ENCODE results near the gene NCOA5.
A peak's percentile ranks its signal among the peaks of the same experiment; 100 is the strongest.

Gene NCOA5

DNA sequence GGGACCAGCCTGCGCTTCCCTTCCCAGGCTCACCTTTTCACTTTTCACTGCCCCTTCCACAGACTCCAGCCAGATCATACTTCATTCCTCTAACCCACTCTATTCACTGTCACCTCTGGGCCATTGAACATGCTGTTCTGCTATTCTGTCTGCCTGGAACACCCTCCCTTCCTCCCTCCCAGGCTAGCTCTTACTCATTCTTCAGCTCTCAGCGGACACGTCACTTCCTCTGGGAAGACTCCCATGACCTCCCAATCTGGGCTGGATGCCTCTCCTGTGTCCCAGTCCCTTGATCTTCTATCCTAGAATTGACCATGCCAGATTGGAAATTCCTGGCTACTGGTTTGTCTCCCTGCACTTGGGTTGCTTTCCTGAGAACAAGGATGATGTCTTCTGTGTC, 55.7 kb downstream of the NCOA5 start:
- DNase-seq: no peak

DNA sequence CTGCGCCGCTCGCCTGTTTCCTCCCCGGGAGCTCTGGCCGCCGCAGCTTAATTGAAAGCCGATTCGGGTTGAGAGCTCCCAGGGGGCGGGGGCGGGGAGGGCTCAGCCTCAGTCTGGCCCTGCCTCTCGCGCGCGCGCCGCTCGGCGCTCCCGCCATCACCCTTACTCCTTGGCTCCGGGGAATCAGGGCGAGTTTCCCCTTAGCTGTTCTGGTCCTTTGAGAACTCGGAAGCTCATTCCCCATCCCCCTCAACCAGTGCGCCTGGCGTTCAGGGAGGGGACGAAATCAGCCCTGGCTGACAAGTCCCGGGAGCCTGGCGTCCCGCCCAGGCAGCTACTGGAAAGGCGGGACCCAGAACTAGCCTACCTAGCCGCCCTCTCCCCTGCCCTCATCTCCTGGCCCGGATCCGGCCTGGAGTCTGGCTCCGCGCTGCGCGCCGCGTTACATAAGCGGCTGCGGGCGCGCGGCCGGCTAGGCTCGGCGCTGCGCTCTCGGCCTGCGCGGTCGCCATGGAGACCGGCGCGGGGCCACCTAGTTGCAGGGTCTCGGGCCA, 58.0 kb downstream of the NCOA5 start:
- DNase-seq: peak; percentile 51

DNA sequence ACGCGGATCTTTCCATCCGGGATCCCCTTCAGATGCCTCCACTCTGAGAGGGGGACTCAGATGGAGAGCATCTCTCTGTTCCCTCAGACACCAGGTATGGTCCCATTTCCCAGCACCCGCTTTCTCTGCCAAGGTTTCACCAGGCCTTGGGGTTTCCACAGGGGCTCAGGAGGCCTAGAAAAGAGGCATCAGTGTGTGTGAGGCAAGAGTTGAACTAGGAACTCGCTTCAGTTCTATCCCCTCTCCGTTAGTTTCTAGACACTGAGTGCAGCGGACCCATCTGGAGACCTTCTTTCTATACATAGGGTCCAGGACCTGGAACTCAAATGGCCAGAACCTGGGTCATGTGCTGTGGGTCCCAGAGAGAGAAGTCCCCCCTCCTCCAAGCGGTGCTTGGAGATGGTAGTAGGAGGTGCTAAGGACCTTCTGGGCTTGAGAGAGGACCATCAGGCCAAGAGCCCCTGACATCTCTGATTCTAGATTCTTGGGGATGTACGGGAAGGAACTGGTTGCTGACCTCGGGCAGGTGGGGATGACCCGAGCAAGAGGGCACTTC, 58.7 kb downstream of the NCOA5 start:
- DNase-seq: no peak

DNA sequence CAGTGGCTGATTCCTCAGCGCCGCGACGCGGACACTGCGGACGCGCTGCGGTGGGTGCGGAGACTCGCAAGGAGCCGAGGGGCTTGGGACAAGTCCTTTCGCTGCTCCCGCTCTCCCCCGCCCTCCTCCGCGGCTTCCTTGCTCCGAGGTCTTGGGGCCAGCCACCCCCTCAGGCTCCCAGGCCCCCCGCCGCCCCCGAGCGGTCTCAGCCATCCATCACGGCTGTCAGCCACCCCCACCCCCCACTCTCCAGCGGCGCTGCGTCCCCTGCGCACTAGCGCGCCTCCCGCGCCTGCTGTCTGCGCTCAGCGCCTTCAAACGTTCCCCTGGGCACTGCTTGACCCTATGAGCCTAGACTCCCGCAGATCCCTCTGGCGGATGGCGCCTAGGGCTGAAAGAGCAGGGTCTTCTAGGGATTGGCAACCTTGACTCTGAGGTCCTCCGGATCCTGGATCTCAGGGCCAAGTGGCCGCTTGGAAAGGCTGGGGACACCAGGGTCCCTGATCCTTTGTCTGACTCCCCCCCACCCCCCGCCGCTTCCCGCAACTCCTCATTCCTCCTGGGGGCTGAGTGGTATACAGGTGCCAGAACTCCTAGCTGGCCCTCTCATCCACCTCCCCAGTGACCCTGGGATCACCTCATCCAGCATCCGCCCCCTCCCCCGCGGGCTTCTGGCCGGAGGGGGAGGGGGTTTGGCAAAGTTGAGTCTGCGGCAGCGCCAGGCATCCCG, 59.3 kb downstream of the NCOA5 start:
- no peak for DNase-seq

DNA sequence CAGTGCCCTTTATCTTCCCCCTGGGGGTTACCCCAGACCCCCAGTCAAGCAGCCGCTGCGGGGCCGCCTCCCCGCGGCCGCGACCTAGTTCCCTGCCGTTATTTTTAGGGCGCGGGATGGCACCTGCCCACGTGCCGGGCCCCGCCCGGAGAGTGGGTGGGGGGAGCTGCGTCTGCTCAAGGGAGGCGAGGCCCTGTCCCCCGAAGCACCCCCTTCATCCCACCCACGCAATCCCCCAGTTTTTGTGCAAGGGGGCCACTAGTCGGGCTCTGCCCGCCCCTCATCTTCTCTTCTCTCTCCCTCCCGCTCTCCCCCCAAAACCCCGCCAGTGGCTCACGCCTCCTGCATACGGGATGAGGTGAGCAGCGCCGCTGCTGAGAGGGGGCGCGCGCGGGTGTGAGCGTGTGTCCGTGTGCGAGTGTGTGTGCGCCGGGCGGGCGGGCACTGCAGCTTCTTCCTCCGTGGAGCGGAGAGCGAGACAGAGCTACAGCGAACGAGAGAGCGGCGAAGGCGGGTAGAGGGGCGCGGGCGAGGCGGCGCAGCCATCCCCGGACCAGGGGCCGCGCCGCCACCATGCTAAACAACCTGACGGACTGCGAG, 60.9 kb downstream of the NCOA5 start, which contains the start of gene SLC12A5:
Gene SLC12A5, plus strand, starts transcription at position 444 of the 600 bp plus-strand sequence. Its CDS starts 130 bp downstream, at position 574.
- DNase-seq: no peak

DNA sequence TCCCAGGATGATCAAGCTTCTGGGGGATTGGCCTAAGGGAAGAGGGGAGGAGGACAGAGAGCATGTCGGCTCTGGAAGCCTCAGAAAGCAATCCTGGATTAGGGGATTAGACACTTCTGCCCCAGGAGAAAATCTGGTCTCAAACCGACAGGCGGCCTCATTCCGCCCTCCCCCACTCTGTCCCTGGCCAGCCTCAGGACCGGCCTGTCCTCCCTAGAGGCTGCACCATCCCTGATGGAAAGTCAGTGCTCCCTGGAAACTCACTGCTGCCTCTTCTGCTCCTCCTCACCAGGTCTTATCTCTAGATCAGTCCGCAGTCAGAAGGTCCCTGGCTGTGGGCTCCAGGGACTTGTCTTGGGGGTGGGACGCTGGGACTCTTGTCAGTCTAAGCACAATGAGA, 61.7 kb downstream of the NCOA5 start:
- no peak for DNase-seq

DNA sequence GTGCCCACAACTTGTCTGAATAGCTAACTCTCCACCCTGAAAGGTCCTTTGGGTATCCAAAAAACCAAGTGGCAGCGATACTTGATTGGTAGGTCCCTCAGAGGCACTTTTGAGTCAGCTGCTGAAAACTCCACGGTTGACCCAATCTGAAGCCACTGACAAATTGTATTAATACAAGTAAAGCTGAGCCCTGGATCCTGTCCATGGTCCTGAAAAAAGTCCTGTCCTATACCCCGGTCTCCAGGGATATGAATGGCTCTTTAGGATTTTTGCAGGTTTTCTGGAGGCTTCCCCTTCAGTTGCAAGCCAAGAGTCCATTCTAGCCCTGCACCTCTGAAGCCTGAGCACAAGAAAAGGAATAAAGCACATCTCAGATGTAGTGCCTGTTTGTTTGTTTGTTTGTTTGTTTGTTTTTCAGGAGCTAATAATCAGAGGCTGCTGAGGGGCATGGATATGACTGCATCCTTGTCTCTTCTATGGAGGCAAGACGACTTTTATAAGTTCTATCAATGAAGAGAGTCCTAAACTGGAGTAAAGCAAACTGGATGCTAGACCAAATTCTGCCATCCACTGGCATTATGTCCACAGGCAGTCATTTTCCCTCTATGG, 62.4 kb downstream of the NCOA5 start:
- no peak for DNase-seq

DNA sequence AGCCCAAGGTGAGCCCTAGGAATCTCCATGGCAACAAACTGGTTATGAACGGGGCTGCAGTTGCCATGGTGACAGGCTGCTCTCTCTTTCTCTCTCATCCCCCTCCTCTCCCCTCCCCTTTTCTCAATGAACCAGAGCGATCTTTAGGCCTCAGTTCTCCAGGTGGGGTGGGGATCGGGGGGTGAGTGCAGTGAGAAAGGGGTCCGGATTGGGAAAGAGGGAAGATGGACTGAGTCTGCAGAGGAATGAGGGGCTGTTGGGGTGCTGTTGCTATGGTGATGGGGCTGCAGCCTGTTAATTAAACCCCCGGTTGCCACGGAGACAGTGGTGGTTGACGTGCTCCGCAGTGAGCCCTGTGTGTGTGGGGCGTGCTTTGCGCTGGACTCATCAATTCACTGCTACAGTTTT, 64.4 kb downstream of the NCOA5 start:
- DNase-seq: no peak

DNA sequence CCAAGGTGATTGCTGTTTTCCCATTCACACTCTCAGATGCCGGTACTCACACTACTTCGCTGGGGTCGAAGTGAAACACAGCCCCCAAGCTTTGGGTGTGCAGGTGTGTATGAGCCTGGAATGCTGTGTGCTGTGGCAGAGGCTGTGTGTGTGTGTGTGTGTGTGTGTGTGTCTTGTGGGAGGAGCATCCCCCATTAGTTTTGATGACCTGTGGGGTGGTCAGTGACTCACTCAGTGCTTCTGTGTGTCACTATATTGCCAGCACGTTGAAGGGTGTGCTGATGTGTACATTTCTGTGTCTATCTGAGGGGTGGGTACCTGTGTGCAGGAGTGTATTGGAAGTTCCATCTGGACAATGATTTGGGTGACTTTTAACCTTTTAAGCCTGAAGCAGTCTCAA, 65.8 kb downstream of the NCOA5 start:
- DNase-seq: no peak

DNA sequence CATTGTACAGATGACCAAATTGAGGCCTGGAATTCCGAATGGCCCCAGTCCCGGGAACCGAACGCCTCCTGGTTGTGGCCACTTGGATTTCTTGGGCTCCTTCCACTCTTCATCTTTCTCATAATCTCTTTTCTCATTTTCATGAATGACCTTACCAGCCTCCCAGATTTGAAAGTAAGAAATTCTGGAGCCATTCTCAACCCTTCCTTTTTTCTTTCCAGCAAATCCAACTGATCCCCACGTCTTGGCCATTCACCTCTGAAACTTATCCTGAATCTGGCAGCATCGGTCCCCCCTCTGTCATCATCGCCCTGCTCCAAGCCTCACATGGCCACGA, 66.6 kb downstream of the NCOA5 start:
- DNase-seq: no peak

DNA sequence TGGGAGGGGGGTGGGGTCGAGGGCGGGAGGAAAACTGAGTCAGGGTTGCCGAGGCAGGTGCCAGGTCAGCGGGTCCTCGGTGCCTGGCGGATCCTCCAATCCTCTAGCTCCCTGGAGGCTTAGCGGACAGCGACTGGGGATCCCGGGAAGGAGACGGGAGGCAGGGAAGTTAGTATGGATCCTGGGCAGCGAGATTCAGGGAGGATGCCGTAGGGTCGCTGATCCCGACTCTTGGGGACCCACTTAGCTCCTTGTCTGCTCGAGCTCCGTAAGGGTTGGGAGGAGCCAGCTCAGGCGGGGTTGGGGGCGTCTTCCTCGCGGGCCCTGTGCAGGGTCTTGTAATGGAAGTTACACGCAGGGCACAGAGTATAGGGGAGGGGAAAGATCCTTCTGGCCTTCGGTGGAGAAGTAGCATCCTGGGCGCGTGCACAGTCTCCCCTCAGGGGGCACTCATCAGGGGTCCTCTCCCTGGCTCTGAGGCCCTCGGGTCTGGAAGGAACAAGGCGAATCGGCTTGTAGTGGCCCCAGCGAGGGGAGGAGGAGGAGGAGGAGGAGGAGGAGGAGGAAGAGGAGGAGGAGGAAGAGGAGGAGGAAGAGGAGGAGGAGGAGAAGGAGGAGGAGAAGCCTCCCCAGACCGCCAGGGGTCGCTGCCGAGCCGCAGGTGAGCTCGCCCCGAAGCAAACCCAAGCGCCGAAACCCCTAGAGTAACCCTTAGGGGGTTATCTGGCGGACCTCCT, 67.2 kb downstream of the NCOA5 start:
- peak; percentile 22 for DNase-seq

DNA sequence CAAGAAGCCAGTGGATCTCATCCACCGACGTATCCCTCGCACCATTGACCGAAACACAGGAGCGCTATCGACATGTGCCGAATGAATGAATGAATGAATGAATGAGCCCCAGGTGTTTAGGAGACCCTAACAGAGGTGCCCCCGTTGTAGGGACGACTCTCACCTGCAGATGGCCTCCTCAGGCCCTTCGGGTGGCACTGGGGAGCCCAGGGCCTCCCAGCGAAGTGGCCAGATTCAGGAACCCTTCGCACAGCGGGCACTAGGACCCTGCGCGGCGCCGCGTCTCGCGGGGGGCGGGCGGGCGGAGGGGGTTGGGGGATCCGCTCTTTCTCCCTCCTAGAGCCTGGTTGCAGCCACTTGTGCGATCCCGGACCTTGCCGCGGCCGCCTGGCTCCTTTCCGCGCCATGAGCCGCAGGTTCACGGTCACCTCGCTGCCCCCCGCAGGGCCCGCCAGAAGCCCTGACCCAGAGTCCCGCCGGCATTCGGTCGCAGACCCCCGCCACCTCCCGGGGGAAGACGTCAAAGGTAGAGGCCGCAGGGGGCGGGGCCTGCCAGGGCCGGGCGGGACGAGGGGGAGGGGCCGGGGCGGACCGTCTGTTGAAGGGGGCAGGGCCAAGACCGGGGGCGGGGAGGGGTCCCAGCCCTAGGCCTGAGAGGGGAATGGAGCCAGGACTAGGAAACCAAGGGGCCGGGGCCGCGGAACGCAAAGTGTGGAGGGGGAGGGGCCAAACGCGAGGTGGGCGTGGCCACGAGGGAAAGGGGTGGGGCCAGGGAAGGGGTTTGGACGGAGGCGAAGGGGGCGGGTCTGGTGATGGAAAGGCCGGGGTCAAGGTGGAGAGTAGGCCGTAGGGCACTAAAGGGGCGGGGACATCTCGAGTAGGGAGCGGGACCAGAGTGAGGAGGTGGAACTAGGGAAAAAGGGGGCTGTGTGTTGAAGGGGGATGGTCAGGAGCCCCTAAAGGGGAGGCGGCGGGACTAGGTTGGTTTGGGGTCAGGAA, 68.1 kb downstream of the NCOA5 start:
- DNase-seq: peak; percentile 37

DNA sequence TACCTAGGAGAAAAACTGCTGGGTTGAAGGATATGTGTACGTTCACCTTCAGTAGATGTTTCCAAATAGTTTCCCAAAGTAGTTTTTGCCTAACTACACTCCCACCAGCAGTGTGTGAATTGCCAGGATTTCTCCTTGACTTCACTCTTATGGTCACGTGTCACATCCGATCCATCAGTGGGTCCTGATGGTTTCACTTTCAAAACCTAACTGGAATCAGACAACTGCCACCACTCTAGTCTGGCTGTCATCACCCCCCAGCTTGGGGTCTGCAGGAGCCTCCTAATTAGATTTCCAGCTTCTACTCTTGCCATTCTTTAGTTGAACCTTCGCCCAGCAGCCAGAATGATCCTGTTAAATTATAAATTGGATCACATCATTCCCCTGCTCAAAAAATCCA, 69.2 kb downstream of the NCOA5 start:
- DNase-seq: no peak

DNA sequence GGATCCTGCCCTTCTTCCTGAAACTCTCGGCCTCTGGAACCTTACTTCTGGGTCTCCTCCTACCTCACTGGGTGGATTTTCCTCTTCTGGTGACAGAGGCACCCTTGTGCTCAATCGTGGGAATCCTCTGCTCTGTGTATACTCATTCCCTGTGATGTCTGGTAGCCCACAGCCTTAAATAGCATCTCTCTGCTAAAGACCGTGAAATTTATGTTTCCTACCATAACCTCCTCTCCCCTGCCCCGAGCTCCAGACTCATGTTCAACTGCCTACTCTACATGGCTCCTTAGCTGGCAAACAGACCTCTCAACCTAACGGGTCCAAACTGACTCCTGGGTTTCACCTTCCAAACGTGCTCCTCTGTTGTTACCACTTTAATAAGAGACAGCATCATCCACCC, 71.2 kb downstream of the NCOA5 start:
- DNase-seq: no peak

DNA sequence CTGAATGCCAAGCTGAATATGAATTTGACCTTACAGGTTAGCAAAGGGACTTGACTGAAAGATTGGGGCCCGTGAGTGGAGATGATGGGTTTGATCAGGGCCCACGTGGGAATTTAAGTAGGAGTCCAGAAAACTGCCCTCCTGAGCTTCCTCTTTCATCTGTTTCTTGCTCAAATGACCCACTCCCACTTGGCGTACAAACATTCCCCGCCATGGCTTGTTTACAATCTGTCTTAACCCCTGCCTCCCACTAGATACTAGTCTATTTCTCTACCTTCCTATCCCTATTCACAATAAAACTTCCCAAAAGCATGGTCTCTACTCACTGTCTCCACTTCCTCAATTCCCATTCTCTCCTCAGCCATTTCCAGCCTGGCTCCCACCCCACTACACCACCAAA, 71.7 kb downstream of the NCOA5 start:
- no peak for DNase-seq

DNA sequence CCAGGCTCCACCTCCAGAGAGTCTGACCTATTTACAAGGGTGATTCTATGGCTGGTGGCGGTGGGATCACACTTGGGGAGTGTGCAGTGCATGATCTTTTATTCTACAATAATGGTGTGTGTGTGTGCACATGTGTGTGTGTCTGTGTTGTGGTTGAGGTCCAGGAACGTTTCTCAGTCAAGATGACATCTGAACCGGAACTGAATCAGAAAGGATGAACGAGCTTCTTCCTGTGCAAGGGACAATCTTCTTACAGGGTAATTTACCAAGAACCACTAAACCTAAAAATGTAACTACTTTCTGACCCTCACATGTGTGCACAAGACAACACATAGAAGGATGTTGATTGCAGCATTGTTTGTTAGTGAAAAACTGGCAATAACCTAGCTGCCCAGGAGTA, 72.5 kb downstream of the NCOA5 start:
- DNase-seq: no peak

DNA sequence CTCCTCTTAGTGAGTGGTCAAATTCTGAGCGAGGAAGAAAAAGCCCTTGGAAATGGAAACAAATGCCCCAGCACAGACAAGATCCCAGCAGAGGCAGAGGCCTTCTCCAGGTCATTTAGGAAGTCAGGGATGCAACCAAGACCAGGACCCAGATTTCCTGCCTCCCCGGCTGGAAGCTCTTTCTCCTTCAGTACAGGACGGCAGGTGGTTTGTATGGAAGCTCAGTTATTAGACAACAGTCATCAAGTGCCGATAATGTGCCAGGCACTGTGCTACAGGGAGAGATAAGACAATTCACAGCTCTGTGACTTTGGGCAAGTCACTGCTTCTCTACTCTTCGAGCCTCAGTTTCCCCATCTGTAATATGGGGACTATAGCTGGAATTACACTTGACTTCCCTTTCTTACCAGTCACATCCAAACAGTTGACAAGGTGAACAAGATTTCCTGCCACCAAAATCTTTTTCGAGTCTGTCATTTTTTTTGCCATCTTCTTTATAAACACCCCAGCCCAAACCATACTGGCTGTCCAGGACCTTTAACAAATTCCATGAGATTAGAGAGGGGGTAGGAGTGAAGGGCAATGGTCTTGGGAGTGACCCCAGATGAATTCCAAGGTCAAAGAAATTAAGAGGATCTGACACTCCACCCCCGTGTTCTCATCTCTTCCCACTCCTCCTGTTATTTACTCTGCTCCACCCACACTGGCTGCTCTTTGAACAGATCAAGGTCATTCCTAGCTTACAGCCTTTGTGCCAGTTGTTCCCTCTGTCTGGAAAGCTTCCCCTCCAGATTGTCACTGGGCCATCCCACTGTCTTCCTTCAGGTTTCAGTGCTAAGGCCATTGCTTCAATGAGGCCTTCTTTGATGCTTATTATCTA, 75.0 kb downstream of the NCOA5 start:
- no peak for DNase-seq

DNA sequence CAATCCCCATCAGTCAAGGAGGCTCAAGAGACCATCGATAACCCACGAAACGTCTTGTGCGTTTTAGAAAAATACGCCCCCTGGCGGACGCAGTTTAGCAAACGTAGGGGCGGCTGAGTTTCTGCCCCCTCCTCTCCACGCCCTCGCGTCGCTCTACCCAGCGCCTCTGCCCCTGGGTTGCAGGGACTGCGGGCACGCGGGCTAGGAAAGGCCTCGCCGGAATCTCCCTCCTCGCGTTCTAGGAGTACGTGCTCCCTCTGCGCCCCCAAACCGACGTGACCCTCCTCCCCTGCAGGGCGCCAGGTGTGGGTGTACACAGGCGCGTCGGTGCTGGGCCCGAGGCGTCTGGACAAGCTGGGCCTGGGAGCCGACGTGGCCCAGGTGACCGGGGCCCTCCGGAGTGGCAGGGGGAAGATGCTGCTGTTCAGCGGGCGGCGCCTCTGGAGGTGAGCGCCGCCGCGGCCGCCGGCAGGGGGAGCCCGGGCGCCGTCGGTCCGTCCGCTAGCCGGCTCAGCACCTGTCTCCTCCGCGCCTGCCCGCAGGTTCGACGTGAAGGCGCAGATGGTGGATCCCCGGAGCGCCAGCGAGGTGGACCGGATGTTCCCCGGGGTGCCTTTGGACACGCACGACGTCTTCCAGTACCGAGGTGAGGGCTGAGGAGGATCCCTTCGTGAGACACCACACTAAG, 75.8 kb downstream of the NCOA5 start:
- DNase-seq: peak; percentile 33

DNA sequence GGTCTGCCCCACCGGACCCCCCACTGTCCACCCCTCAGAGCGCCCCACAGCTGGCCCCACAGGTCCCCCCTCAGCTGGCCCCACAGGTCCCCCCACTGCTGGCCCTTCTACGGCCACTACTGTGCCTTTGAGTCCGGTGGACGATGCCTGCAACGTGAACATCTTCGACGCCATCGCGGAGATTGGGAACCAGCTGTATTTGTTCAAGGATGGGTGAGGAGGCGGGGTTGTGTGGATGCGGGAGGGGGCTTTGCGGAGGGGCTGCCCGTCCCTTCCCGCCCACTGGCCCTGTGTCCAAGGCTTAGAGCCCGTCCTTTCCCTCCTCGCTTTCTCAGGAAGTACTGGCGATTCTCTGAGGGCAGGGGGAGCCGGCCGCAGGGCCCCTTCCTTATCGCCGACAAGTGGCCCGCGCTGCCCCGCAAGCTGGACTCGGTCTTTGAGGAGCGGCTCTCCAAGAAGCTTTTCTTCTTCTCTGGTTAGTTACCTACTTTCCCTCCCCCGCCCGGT, 76.4 kb downstream of the NCOA5 start:
- no peak for DNase-seq

DNA sequence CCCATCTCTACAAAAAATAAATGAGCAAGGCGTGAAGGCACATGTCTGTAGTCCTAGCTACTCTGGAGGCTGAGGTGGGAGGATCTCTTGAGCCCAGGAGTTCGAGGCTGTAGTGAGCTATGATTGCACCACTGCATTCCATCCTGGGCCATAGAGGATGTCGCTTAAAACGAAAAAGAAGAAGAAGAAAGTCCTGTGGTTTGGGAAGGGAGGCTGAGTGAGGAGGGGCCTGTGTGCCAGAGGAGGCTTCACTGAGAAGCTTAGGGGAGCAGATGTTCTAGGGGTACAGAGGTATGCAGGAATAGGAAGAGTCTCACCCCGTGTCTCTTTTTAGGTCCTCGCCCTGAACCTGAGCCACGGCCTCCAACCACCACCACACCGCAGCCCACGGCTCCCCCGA, 76.8 kb downstream of the NCOA5 start:
- no peak for DNase-seq
